ENCODE results near the gene TLE4.
A peak's percentile ranks its signal among the peaks of the same experiment; 100 is the strongest.

The TLE4 gene

GRCh38 chr9:79571309-79572031, at the start of gene TLE4:
TLE4 (plus strand) TSS chr9:79571965; CDS start chr9:79572791, 826 bp downstream.
- peak; percentile 98 to 99 for DNase-seq (ENCODE audit: extremely low read depth in 1 of 2, low read depth in 1 of 2)

GRCh38 chr9:79522793-79523192, 49.0 kb upstream of the TLE4 start:
- no peak for DNase-seq (ENCODE audit: extremely low read depth in 1 of 2, low read depth in 1 of 2)

- DNase-seq (ENCODE audit: extremely low read depth in 1 of 2, low read depth in 1 of 2), result no peak
These were observed 47.5 kb upstream of the TLE4 start for GRCh38 chr9:79524266-79524665.

- no peak for DNase-seq (ENCODE audit: extremely low read depth in 1 of 2, low read depth in 1 of 2)
These were observed 45.6 kb upstream of the TLE4 start for GRCh38 chr9:79526149-79526672.

GRCh38 chr9:79535534-79535933, 36.2 kb upstream of the TLE4 start:
- no peak for DNase-seq (ENCODE audit: extremely low read depth in 1 of 2, low read depth in 1 of 2)

- no peak for DNase-seq (ENCODE audit: extremely low read depth in 1 of 2, low read depth in 1 of 2)
These were observed 33.9 kb upstream of the TLE4 start for GRCh38 chr9:79537838-79538237.

GRCh38 chr9:79542735-79543620, 28.8 kb upstream of the TLE4 start:
- no peak for DNase-seq (ENCODE audit: extremely low read depth in 1 of 2, low read depth in 1 of 2)

GRCh38 chr9:79544375-79544774, 27.4 kb upstream of the TLE4 start:
- DNase-seq (ENCODE audit: extremely low read depth in 1 of 2, low read depth in 1 of 2), result peak in 1 of 2 donors; percentile 5

GRCh38 chr9:79551586-79551985, 20.2 kb upstream of the TLE4 start:
- no peak for DNase-seq (ENCODE audit: extremely low read depth in 1 of 2, low read depth in 1 of 2)

GRCh38 chr9:79551994-79552393, 19.8 kb upstream of the TLE4 start:
- DNase-seq (ENCODE audit: extremely low read depth in 1 of 2, low read depth in 1 of 2), result no peak

- DNase-seq (ENCODE audit: extremely low read depth in 1 of 2, low read depth in 1 of 2), result no peak
These were observed 16.2 kb upstream of the TLE4 start for GRCh38 chr9:79555474-79556089.

- no peak for DNase-seq (ENCODE audit: extremely low read depth in 1 of 2, low read depth in 1 of 2)
These were observed 12.1 kb upstream of the TLE4 start for GRCh38 chr9:79559495-79560181.

GRCh38 chr9:79562749-79563386, 8.9 kb upstream of the TLE4 start:
- DNase-seq (ENCODE audit: extremely low read depth in 1 of 2, low read depth in 1 of 2), result no peak

- no peak for DNase-seq (ENCODE audit: extremely low read depth in 1 of 2, low read depth in 1 of 2)
These were observed 7.7 kb upstream of the TLE4 start for GRCh38 chr9:79564105-79564504.

GRCh38 chr9:79565245-79565644, 6.5 kb upstream of the TLE4 start:
- no peak for DNase-seq (ENCODE audit: extremely low read depth in 1 of 2, low read depth in 1 of 2)

GRCh38 chr9:79567671-79568098, 4.1 kb upstream of the TLE4 start:
- DNase-seq (ENCODE audit: extremely low read depth in 1 of 2, low read depth in 1 of 2), result no peak

- no peak for DNase-seq (ENCODE audit: extremely low read depth in 1 of 2, low read depth in 1 of 2)
These were observed 3.2 kb upstream of the TLE4 start for GRCh38 chr9:79568337-79569101.

- no peak for DNase-seq (ENCODE audit: extremely low read depth in 1 of 2, low read depth in 1 of 2)
These were observed 1.8 kb upstream of the TLE4 start for GRCh38 chr9:79569814-79570447.
